Breast epithelium (tissue), 4 donors: ENCODE results near the gene KBTBD13. TPM values are rescaled to one million over a fixed set of nuclear protein-coding genes. Genes with fewer than 3 reads are reported as not detected.

Source experiments
- DNase-seq, 2 donors: peaks; one replicate each; pipeline ENCODE4 v3.0.0-alpha.2; 2019; ENCODE audit warnings: low spot score in 2 of 2
- H3K27ac ChIP-seq, 2 donors: fragments of 200-600 bp; sonication (generic) in 1 of 2; one replicate each; pipeline ENCODE4 v1.5.1; 2016 to 2019; ENCODE audit warnings: mild to moderate bottlenecking in 1 of 2
- H3K27me3 ChIP-seq, 2 donors: fragments of 200-600 bp; sonication (generic) in 1 of 2; one replicate each; pipeline versions ENCODE4 v1.5.1 to v1.6.0; 2017 to 2019; ENCODE audit warnings: control low read depth in 1 of 2, mild to moderate bottlenecking in 1 of 2
- H3K36me3 ChIP-seq: fragments of 200-600 bp; one replicate; pipeline ENCODE4 v1.5.1; 2019
- H3K4me1 ChIP-seq, 2 donors: fragments of 200-600 bp; sonication (generic); one replicate each; pipeline ENCODE4 v1.5.1; 2016 to 2019; ENCODE audit warnings: control low read depth in 1 of 2
- H3K4me3 ChIP-seq, 3 donors: fragments of 200-600 bp; sonication (generic); 1 replicate in 2 of 3; 2 replicates in 1 of 3; pipeline ENCODE4 v1.5.1; 2016 to 2019; ENCODE audit warnings: mild to moderate bottlenecking in 3 of 3, moderate library complexity in 2 of 3
- H3K9me3 ChIP-seq, 2 donors: fragments of 200-600 bp; sonication (generic) in 1 of 2; one replicate each; pipeline ENCODE4 v1.5.1; 2016 to 2019; ENCODE audit warnings: control low read depth in 1 of 2
- CTCF ChIP-seq, 3 donors: fragments of 450-650 bp; IDR thresholded peaks; one replicate each; pipeline ENCODE4 v1.5.1; 2016 to 2017; ENCODE audit warnings: antibody characterized with exemption in 3 of 3, mild to moderate bottlenecking in 3 of 3, moderate library complexity in 3 of 3
- POLR2A ChIP-seq: fragments of 450-650 bp; IDR thresholded peaks from one replicate; pipeline ENCODE4 v1.6.1; 2016; ENCODE audit warnings: antibody characterized with exemption, mild to moderate bottlenecking, moderate library complexity
- POLR2AphosphoS5 ChIP-seq, 3 donors: sonication (generic); formaldehyde crosslinking; IDR thresholded peaks; one replicate each; pipeline ENCODE4 v1.6.1; 2017; ENCODE audit warnings: antibody characterized with exemption in 3 of 3
- intact Hi-C: fragments of 100-400 bp; cut with DNase I; formaldehyde crosslinking; loops from one replicate; pipeline ENCODE4 v1.15.1; 2023; ENCODE audit warnings: low total_unique reads
- total RNA-seq, 3 donors: library from RNA; depleted of rRNA; stranded (reverse); fragments of >200 nt; gene quantifications; one replicate each; pipeline ENCODE4 v1.1.0, GENCODE V29; 2016

The KBTBD13 gene
- total RNA-seq, 3 donors from 2014 or later = 0.15 to 0.33 TPM; not detected in 1

- Histone ChIP-seq H3K9me3 (no peaks in the 10 kb centered on the region), H3K27me3 (no peaks in the 10 kb centered on the region), H3K27ac (peak overlapping the region in 1 of 2 donors; percentile 57), H3K4me3 (no peak overlapping the region), H3K36me3 (no peaks in the 10 kb centered on the region), H3K4me1 (no peaks in the 10 kb centered on the region)
- intact Hi-C loops = no loop called here
- no peak for DNase-seq
- TF ChIP-seq POLR2AphosphoS5 (IDR thresholded peaks at IDR 0.05) (no peak), CTCF (IDR thresholded peaks at IDR 0.05) (no peak), POLR2A (no peak)
Observed at GRCh38 chr15:65062061-65062460, 14.5 kb upstream of the KBTBD13 start.

DNA sequence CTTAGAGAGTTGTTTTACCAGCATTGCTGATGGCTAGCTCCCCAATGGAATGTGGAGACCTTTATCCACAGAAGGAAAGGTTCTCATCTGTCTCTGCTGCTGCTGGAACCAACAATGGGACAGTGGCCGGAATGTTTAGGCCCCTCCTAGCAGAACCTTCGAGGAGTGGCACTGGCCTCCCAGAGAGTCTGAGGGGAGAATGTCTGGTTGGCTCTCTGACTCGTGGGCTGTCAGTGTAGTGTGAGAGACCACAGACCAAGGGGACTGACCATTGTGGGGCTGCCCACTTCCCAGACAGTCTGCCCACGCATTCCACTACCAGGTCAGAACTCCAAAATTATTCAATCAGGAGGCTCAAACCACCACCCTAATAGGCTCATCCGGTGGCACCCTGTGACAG is 13.8 kb upstream of the KBTBD13 start:
- Histone ChIP-seq H3K27ac (peak overlapping the region in 1 of 2 donors; percentile 57), H3K27me3 (no peaks in the 10 kb centered on the region), H3K36me3 (no peaks in the 10 kb centered on the region), H3K9me3 (no peaks in the 10 kb centered on the region), H3K4me1 (no peaks in the 10 kb centered on the region), H3K4me3 (no peak overlapping the region)
- DNase-seq = no peak
- intact Hi-C loops = no loop called here
- no peak for TF ChIP-seq POLR2AphosphoS5 (IDR thresholded peaks at IDR 0.05)

- DNase-seq = no peak
- H3K4me1 ChIP-seq = no peaks in the 10 kb centered on the region
Observed at GRCh38 chr15:65066001-65066634, 10.4 kb upstream of the KBTBD13 start.

GRCh38 chr15:65066635-65067316 is 9.8 kb upstream of the KBTBD13 start:
- Histone ChIP-seq H3K36me3 (no peaks in the 10 kb centered on the region), H3K27me3 (no peaks in the 10 kb centered on the region), H3K4me1 (no peaks in the 10 kb centered on the region), H3K4me3 (peak overlapping the region; percentile 47 to 86 (median 61)), H3K27ac (peak overlapping the region; percentile 76 to 96), H3K9me3 (no peaks in the 10 kb centered on the region)
- TF ChIP-seq CTCF (IDR thresholded peaks at IDR 0.05) = no peak
- TF ChIP-seq POLR2A = no peak
- no peak for TF ChIP-seq POLR2AphosphoS5 (IDR thresholded peaks at IDR 0.05)
- DNase-seq = no peak
- intact Hi-C loops = loop anchor here (2.0 kb wide), 1 partner anchor 54 kb away; no protein-coding TSS in a partner anchor

More at GRCh38 chr15:65066001-65066634, 10.4 kb upstream of the KBTBD13 start:
- peak overlapping the region; percentile 76 to 96 for H3K27ac ChIP-seq
- TF ChIP-seq CTCF (IDR thresholded peaks at IDR 0.05) = no peak
- TF ChIP-seq POLR2AphosphoS5 (IDR thresholded peaks at IDR 0.05) = no peak
- TF ChIP-seq POLR2A = no peak
- no peaks in the 10 kb centered on the region for H3K36me3 ChIP-seq
- H3K27me3 ChIP-seq = no peaks in the 10 kb centered on the region
- H3K4me3 ChIP-seq = peak overlapping the region in 2 of 3 donors; percentile 61 to 86
- H3K9me3 ChIP-seq = no peaks in the 10 kb centered on the region
- intact Hi-C loops = loop anchor here (2.0 kb wide), 1 partner anchor 53 kb away; no protein-coding TSS in a partner anchor

GRCh38 chr15:65067317-65067644 is 9.3 kb upstream of the KBTBD13 start:
- H3K27ac ChIP-seq = peak overlapping the region; percentile 76 to 96
- no peaks in the 10 kb centered on the region for H3K36me3 ChIP-seq
- intact Hi-C loops = loop anchor here (2.0 kb wide), 1 partner anchor 54 kb away; no protein-coding TSS in a partner anchor
- no peaks in the 10 kb centered on the region for H3K9me3 ChIP-seq
- peak overlapping the region; percentile 47 to 86 (median 61) for H3K4me3 ChIP-seq
- no peak for DNase-seq
- TF ChIP-seq POLR2A (no peak), CTCF (IDR thresholded peaks at IDR 0.05) (no peak), POLR2AphosphoS5 (IDR thresholded peaks at IDR 0.05) (no peak)
- H3K27me3 ChIP-seq = no peaks in the 10 kb centered on the region
- H3K4me1 ChIP-seq = no peaks in the 10 kb centered on the region
